ENCODE results near the gene NAT9.

NAT9 gene

DNA sequence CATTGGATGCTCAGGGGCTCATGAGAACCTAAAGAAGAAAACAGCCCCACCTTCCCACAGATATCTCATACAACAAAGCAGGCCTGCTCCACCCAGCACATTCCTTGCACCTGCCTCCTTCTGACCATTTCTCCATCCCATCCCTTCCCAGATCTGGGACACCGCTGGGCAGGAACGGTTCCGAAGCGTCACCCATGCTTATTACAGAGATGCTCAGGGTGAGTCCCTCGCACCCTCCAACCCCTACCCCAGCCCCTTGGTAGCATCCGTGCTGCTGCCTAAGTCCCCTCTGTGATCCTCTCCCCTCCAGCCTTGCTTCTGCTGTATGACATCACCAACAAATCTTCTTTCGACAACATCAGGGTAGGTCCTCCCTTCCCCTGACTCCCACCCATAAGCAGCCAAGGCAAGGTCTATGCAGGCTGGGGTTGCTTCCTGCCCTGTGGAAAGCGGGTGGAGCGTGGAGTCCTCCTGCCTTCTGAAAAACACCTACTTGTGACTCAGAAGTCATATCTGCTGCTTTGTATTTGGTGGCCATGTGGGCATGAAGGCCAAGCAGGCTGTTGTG is 33.1 kb downstream of the NAT9 start:
- H3K4me1 ChIP-seq (ENCODE audit: control insufficient read depth, insufficient read depth, low read length) = no peaks in the 10 kb centered on the region; the same call in 1 of the 2 replicates
- H3K27ac ChIP-seq (ENCODE audit: extremely low read depth, low read depth, low read length) = no peak overlapping the region
- ChIA-PET CTCF (interaction anchor here (1.1 to 2.2 kb wide), 2 partner anchors 48 to 124 kb away, joined by 3 to 13 read pairs; no protein-coding TSS in a partner anchor), POLR2A (interaction anchor here (0.9 to 1.0 kb wide), 2 partner anchors 11 to 130 kb away, joined by 3 read pairs; partner anchors contain the start of gene FDXR)
- H3K4me3 ChIP-seq (ENCODE audit: low read depth, low read length) = no peak overlapping the region
- TF ChIP-seq ZNF19 (tag by site-specific recombination; IDR thresholded peaks at IDR 0.05; ENCODE audit: low read depth) (no peak), ZNF610 (tag by site-specific recombination; IDR thresholded peaks at IDR 0.05; ENCODE audit: borderline replicate concordance) (no peak), ZNF416 (tag by site-specific recombination; IDR thresholded peaks at IDR 0.05) (no peak), GLI2 (tag by site-specific recombination; IDR thresholded peaks at IDR 0.05; ENCODE audit: borderline replicate concordance, low read depth) (no peak), SP7 (tag by site-specific recombination; IDR thresholded peaks at IDR 0.05) (no peak), ZNF350 (tag by site-specific recombination; IDR thresholded peaks at IDR 0.05) (no peak), REPIN1 (tag by site-specific recombination; IDR thresholded peaks at IDR 0.05; ENCODE audit: low read depth) (no peak)
- TF ChIP-seq, protein P1, sequence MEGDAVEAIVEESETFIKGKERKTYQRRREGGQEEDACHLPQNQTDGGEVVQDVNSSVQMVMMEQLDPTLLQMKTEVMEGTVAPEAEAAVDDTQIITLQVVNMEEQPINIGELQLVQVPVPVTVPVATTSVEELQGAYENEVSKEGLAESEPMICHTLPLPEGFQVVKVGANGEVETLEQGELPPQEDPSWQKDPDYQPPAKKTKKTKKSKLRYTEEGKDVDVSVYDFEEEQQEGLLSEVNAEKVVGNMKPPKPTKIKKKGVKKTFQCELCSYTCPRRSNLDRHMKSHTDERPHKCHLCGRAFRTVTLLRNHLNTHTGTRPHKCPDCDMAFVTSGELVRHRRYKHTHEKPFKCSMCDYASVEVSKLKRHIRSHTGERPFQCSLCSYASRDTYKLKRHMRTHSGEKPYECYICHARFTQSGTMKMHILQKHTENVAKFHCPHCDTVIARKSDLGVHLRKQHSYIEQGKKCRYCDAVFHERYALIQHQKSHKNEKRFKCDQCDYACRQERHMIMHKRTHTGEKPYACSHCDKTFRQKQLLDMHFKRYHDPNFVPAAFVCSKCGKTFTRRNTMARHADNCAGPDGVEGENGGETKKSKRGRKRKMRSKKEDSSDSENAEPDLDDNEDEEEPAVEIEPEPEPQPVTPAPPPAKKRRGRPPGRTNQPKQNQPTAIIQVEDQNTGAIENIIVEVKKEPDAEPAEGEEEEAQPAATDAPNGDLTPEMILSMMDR (tag by site-specific recombination; IDR thresholded peaks at IDR 0.05) = no peak
- TF ChIP-seq, protein P2, sequence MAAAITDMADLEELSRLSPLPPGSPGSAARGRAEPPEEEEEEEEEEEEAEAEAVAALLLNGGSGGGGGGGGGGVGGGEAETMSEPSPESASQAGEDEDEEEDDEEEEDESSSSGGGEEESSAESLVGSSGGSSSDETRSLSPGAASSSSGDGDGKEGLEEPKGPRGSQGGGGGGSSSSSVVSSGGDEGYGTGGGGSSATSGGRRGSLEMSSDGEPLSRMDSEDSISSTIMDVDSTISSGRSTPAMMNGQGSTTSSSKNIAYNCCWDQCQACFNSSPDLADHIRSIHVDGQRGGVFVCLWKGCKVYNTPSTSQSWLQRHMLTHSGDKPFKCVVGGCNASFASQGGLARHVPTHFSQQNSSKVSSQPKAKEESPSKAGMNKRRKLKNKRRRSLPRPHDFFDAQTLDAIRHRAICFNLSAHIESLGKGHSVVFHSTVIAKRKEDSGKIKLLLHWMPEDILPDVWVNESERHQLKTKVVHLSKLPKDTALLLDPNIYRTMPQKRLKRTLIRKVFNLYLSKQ (tag by site-specific recombination; IDR thresholded peaks at IDR 0.05; ENCODE audit: borderline replicate concordance) = no peak
- TF ChIP-seq, protein P3, sequence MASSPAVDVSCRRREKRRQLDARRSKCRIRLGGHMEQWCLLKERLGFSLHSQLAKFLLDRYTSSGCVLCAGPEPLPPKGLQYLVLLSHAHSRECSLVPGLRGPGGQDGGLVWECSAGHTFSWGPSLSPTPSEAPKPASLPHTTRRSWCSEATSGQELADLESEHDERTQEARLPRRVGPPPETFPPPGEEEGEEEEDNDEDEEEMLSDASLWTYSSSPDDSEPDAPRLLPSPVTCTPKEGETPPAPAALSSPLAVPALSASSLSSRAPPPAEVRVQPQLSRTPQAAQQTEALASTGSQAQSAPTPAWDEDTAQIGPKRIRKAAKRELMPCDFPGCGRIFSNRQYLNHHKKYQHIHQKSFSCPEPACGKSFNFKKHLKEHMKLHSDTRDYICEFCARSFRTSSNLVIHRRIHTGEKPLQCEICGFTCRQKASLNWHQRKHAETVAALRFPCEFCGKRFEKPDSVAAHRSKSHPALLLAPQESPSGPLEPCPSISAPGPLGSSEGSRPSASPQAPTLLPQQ (tag by site-specific recombination; IDR thresholded peaks at IDR 0.05) = no peak
- TF ChIP-seq, protein P4, sequence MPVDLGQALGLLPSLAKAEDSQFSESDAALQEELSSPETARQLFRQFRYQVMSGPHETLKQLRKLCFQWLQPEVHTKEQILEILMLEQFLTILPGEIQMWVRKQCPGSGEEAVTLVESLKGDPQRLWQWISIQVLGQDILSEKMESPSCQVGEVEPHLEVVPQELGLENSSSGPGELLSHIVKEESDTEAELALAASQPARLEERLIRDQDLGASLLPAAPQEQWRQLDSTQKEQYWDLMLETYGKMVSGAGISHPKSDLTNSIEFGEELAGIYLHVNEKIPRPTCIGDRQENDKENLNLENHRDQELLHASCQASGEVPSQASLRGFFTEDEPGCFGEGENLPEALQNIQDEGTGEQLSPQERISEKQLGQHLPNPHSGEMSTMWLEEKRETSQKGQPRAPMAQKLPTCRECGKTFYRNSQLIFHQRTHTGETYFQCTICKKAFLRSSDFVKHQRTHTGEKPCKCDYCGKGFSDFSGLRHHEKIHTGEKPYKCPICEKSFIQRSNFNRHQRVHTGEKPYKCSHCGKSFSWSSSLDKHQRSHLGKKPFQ (tag by site-specific recombination; IDR thresholded peaks at IDR 0.05) = no peak
- no peaks in the 10 kb centered on the region for H3K9me3 ChIP-seq (ENCODE audit: control insufficient read depth, insufficient read depth, low read depth, low read length)
- H3K36me3 ChIP-seq (ENCODE audit: control insufficient read depth in 2 of 2, insufficient read depth in 1 of 2, low read length in 2 of 2) = no peaks in the 10 kb centered on the region

DNA sequence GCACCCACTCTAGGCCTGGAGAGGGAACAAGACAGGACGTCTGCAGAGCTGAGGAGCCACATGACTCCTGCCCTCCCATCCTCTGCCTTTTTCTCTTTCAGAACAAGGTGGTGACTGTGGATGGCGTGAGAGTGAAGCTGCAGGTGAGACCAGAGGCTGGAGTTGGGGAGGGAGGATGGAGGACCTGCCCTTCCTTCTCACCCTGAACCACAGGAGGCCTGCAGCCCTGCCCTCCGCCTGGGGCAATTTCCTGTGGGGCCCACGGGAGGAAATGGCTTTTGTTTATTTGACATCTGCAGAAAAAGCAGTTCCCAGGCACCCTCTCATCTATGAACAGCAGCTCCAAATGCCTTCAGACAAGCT is 34.0 kb downstream of the NAT9 start:
- peaks cover 2% of the 10 kb centered on the region; the same call in 1 of the 2 replicates for H3K4me1 ChIP-seq (ENCODE audit: control insufficient read depth, insufficient read depth, low read length)
- ChIA-PET CTCF (interaction anchor here (0.9 to 2.2 kb wide), 4 partner anchors 34 to 125 kb away, joined by 3 to 13 read pairs (median 3); a partner anchor contains a TSS), POLR2A (interaction anchor here (1.0 kb wide), 1 partner anchor 131 kb away, joined by 3 read pairs; the partner anchor contains the start of gene FDXR)
- H3K9me3 ChIP-seq (ENCODE audit: control insufficient read depth, insufficient read depth, low read depth, low read length) = no peaks in the 10 kb centered on the region
- no peak overlapping the region for H3K27ac ChIP-seq (ENCODE audit: extremely low read depth, low read depth, low read length)
- H3K36me3 ChIP-seq (ENCODE audit: control insufficient read depth in 2 of 2, insufficient read depth in 1 of 2, low read length in 2 of 2) = no peaks in the 10 kb centered on the region
- H3K4me3 ChIP-seq (ENCODE audit: low read depth, low read length) = no peak overlapping the region
- TF ChIP-seq OVOL3 (tag by site-specific recombination; IDR thresholded peaks at IDR 0.05) = no peak
- TF ChIP-seq, protein P5, sequence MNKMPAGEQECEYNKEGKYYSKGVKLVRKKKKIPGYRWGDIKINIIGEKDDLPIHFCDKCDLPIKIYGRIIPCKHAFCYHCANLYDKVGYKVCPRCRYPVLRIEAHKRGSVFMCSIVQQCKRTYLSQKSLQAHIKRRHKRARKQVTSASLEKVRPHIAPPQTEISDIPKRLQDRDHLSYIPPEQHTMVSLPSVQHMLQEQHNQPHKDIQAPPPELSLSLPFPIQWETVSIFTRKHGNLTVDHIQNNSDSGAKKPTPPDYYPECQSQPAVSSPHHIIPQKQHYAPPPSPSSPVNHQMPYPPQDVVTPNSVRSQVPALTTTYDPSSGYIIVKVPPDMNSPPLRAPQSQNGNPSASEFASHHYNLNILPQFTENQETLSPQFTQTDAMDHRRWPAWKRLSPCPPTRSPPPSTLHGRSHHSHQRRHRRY (tag by site-specific recombination; IDR thresholded peaks at IDR 0.05) = no peak
- TF ChIP-seq ZNF785 (tag by site-specific recombination; IDR thresholded peaks at IDR 0.05) = no peak
- TF ChIP-seq ZNF37A (tag by site-specific recombination; IDR thresholded peaks at IDR 0.05) = no peak
- TF ChIP-seq ZNF626 (tag by site-specific recombination; IDR thresholded peaks at IDR 0.05) = no peak
- TF ChIP-seq ZNF658 (tag by site-specific recombination; IDR thresholded peaks at IDR 0.05) = no peak
- TF ChIP-seq, protein P6, sequence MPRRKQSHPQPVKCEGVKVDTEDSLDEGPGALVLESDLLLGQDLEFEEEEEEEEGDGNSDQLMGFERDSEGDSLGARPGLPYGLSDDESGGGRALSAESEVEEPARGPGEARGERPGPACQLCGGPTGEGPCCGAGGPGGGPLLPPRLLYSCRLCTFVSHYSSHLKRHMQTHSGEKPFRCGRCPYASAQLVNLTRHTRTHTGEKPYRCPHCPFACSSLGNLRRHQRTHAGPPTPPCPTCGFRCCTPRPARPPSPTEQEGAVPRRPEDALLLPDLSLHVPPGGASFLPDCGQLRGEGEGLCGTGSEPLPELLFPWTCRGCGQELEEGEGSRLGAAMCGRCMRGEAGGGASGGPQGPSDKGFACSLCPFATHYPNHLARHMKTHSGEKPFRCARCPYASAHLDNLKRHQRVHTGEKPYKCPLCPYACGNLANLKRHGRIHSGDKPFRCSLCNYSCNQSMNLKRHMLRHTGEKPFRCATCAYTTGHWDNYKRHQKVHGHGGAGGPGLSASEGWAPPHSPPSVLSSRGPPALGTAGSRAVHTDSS (tag by site-specific recombination; IDR thresholded peaks at IDR 0.05) = no peak
- TF ChIP-seq ZNF529 (tag by site-specific recombination; IDR thresholded peaks at IDR 0.05; ENCODE audit: insufficient replicate concordance) = no peak
- TF ChIP-seq ZNF404 (tag by site-specific recombination; IDR thresholded peaks at IDR 0.05) = no peak
- no peak for TF ChIP-seq ZFP69B (tag by site-specific recombination; IDR thresholded peaks at IDR 0.05)
- TF ChIP-seq ZNF791 (tag by site-specific recombination; IDR thresholded peaks at IDR 0.05) = no peak
